ENCODE results near the gene GORASP2. TPM values are rescaled to one million over a fixed set of nuclear protein-coding genes. Genes with fewer than 3 reads are reported as not detected.

Gene GORASP2
- total RNA-seq, 1 experiment from 2014 or later = 87.9 TPM

GRCh38 chr2:170928824-170929685 lies at the start of gene GORASP2 (continued):
- TF ChIP-seq ZBTB33 (IDR thresholded peaks at IDR 0.05; ENCODE audit: extremely low read depth, insufficient replicate concordance, low read length) = peak; percentile 98
- peak; percentile 42; the same call in 1 of the 2 replicates for TF ChIP-seq ELF1 (IDR thresholded peaks at IDR 0.05; ENCODE audit: borderline replicate concordance, low read depth)
- peak; percentile 22; the same call in 1 of the 2 replicates for TF ChIP-seq FOSL1 (IDR thresholded peaks at IDR 0.05; ENCODE audit: low read depth)
- peak; percentile 100 for TF ChIP-seq CBX3 (IDR thresholded peaks at IDR 0.05; ENCODE audit: low read depth)
- TF ChIP-seq TCF7L2 (IDR thresholded peaks at IDR 0.05; ENCODE audit: borderline replicate concordance, extremely low read depth, insufficient read depth, insufficient read length) = peak; percentile 46
- peak; percentile 75 for TF ChIP-seq RAD21 (IDR thresholded peaks at IDR 0.05; ENCODE audit: low read depth)
- peak; percentile 41 for TF ChIP-seq EGR1 (IDR thresholded peaks at IDR 0.05; ENCODE audit: low read depth)
- TF ChIP-seq SRF (IDR thresholded peaks at IDR 0.05; ENCODE audit: low read depth) = peak; percentile 76; the same call in 1 of the 2 replicates

GRCh38 chr2:170881840-170882239 lies 47.2 kb upstream of the GORASP2 start:
- H2AFZ ChIP-seq (ENCODE audit: low read depth, low read length, poor library complexity, severe bottlenecking) = no peak overlapping the region
- ATAC-seq (no peak), DNase-seq (ENCODE audit: low read depth, low spot score) (no peak)
- BruUV-seq (replicated peaks) = no TSS peak
- H4K20me1 ChIP-seq (ENCODE audit: insufficient read depth) = no peaks in the 10 kb centered on the region
- H3K9ac ChIP-seq (ENCODE audit: low read length) = no peak overlapping the region
- CTCF ChIA-PET = interaction anchor here (0.8 kb wide), 1 partner anchor 9 kb away, joined by 3 read pairs; no protein-coding TSS in a partner anchor
- TF ChIP-seq SP1 (IDR thresholded peaks at IDR 0.05; ENCODE audit: low read depth) (no peak), ZFX (IDR thresholded peaks at IDR 0.05) (no peak), JUND (IDR thresholded peaks at IDR 0.05) (no peak), POLR2AphosphoS5 (IDR thresholded peaks at IDR 0.05; ENCODE audit: low read depth, low read length) (no peak), EGR1 (IDR thresholded peaks at IDR 0.05; ENCODE audit: low read depth) (no peak)
- H3K9me2 ChIP-seq (ENCODE audit: insufficient read depth) = no peaks in the 10 kb centered on the region
- no peaks in the 10 kb centered on the region for H3K4me1 ChIP-seq (ENCODE audit: control insufficient read depth in 1 of 2, insufficient read depth in 2 of 2, low read length in 2 of 2)
- POLR2A ChIA-PET = no interaction called here
- no peaks in the 10 kb centered on the region for H3K36me3 ChIP-seq (ENCODE audit: control insufficient read depth in 1 of 2, insufficient read depth in 2 of 2, low read length in 2 of 2)
- intact Hi-C loops (cut with micrococcal nuclease) = no loop called here
- RAD21 ChIA-PET (ENCODE audit: low non-redundant PET in 1 of 2, low total read pairs in 2 of 2, uncharacterized antibody in 2 of 2, unreplicated experiment in 2 of 2) = no interaction called here
- H3K4me2 ChIP-seq (ENCODE audit: low read length) = no peak overlapping the region
- no peak overlapping the region for H3K27ac ChIP-seq (ENCODE audit: low read depth, low read length)
- H3K79me2 ChIP-seq (ENCODE audit: insufficient read depth, low read length) = no peaks in the 10 kb centered on the region
- no peaks in the 10 kb centered on the region for H3K27me3 ChIP-seq (ENCODE audit: insufficient read depth, low read length)
- no peak overlapping the region for H3K4me3 ChIP-seq (replicated peaks in 1 of 2; ENCODE audit: low read depth in 1 of 2, low read length in 2 of 2)
- H3K9me3 ChIP-seq (ENCODE audit: control insufficient read depth in 1 of 2, insufficient read depth in 1 of 2, low read depth in 1 of 2, low read length in 2 of 2) = no peaks in the 10 kb centered on the region
